Placental pericyte (primary cell): ENCODE results near the gene CCT5. TPM values are rescaled to one million over a fixed set of nuclear protein-coding genes. Genes with fewer than 3 reads are reported as not detected.

ENCODE experiments used
- small RNA-seq: library from RNA; depleted of rRNA; stranded (forward); fragments of <200 nt; gene quantifications from one replicate; pipeline ENCODE3, GENCODE V24; 2012; ENCODE audit warnings: low replicate concordance
- total RNA-seq: library from RNA; depleted of rRNA; stranded (reverse); fragments of >200 nt; gene quantifications from 2 replicates; pipeline ENCODE4 v1.2.3, GENCODE V29; 2012

Gene CCT5
- 332 and 524 TPM in 2 replicates for total RNA-seq

GRCh38 chr5:10249948-10250805 is at the start of gene CCT5:
Gene CCT5, plus strand, starts transcription at chr5:10250280. Its CDS starts 61 bp downstream, at chr5:10250341.

GRCh38 chr5:10307206-10308148 is 57.4 kb downstream of the CCT5 start, which contains the start of gene CMBL:
Gene CMBL, minus strand, starts transcription at chr5:10307902. Its CDS starts 17,140 bp downstream, at chr5:10290762.

Small RNA genes within 50 kb of the gene (small RNA-seq; reads per million reads assigned to genes)
- gene RF00019: not detected

Other genes with a start within 250 kb of the CCT5 start
- 26.5 and 31.7 TPM in 2 replicates for gene ATPSCKMT, start 392 bp upstream of the CCT5 start, total RNA-seq
- gene CMBL, start 57.6 kb downstream of the CCT5 start, total RNA-seq: 3.6 and 5.7 TPM in 2 replicates
- gene MARCHF6, start 103.4 kb downstream of the CCT5 start, total RNA-seq: 41.9 and 54.1 TPM in 2 replicates
- 0.29 and 0.44 TPM in 2 replicates for gene ROPN1L, start 191.6 kb downstream of the CCT5 start, total RNA-seq